PFSK-1 (cell line): Measurements from ENCODE around the gene CNPY4.

Experiments
- POLR2AphosphoS5 ChIP-seq: IDR thresholded peaks from 2 replicates; pipeline ENCODE4 v1.6.1; 2012; ENCODE audit warnings: low read depth, mild to moderate bottlenecking, control low read depth, low read length, moderate library complexity
- TAF1 ChIP-seq: IDR thresholded peaks from 2 replicates; pipeline ENCODE4 v1.6.1; 2012; ENCODE audit warnings: low read length, control low read depth, borderline replicate concordance; ENCODE audit not compliant: insufficient read depth

DNA sequence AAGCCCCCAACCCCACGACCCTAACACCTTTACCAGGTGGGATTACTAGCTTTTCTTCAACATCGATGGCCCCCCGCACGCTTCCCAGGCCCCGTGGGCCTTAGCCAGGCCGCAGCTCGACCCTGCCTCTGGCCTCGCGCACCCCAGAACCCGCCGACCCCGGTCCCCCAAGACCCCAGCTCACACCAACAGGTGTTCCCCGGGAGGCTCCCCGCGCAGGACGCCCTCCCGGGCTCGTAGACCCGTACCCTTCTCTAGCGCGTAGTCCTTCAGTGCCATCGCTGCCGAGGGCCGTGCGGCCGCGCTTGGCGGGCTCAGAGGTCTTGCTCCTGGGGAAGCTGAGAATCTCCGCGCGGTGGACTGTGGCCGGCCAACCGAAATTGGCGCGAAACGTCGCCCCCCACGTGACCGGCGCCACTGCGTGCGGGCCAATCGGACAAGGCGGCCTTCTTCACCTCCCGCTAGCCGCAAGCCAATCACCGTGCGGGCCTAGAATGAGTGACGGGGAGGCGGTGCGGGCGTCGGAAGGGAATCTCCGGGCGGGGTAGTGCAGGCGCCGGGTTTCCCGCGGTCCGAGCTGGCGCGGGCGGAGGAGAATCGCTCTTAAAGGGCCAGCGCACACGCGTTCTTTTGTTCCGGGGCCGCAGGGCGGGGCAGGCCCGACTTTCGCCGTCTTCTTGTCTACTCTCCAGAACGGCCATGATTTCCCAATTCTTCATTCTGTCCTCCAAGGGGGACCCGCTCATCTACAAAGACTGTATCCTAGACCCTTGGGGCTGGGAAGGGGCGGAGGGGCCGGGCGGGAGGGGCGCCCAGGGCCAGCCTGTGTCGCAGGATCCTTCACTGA is 18.2 kb upstream of the CNPY4 start, which contains the start of the genes AP4M1 and MCM7:
- TF ChIP-seq TAF1: no peak
- TF ChIP-seq POLR2AphosphoS5: no peak
